Mesendoderm (in vitro differentiated cells): Measurements from ENCODE around the gene VSNL1.

Source experiments
- DNase-seq: peaks from one replicate; pipeline ENCODE4 v3.0.0; 2013
- H2AK5ac ChIP-seq: 2 replicates; pipeline ENCODE4 v1.6.1; 2013; ENCODE audit warnings: low read length, inconsistent platforms
- H2BK120ac ChIP-seq: 2 replicates; pipeline ENCODE4 v1.6.1; 2013; ENCODE audit warnings: low read depth, mild to moderate bottlenecking, low read length, moderate library complexity, mixed read lengths
- H2BK15ac ChIP-seq: replicated peaks from 2 replicates; pipeline ENCODE4 v1.6.1; 2013; ENCODE audit warnings: low read depth, mild to moderate bottlenecking, moderate library complexity
- H2BK5ac ChIP-seq: 2 replicates; pipeline ENCODE4 v1.6.1; 2013; ENCODE audit warnings: low read length, inconsistent platforms
- H3K18ac ChIP-seq: 2 replicates; pipeline ENCODE4 v1.6.1; 2013; ENCODE audit warnings: mild to moderate bottlenecking, low read length, mixed read lengths
- H3K23ac ChIP-seq: one replicate; pipeline ENCODE4 v1.6.1; 2013; ENCODE audit warnings: low read length
- H3K27ac ChIP-seq: 2 replicates; pipeline ENCODE4 v1.5.1; 2013; ENCODE audit warnings: low read depth, mild to moderate bottlenecking, inconsistent platforms, low read length, moderate library complexity
- H3K27me3 ChIP-seq: 2 replicates; pipeline ENCODE4 v1.6.1; 2013; ENCODE audit warnings: low read length, control low read depth, mild to moderate bottlenecking, inconsistent platforms; ENCODE audit not compliant: insufficient read depth, poor library complexity
- H3K36me3 ChIP-seq: 2 replicates; pipeline ENCODE4 v1.6.1; 2013; ENCODE audit warnings: low read length, inconsistent platforms; ENCODE audit not compliant: control insufficient read depth, insufficient read depth
- H3K4ac ChIP-seq: one replicate; pipeline ENCODE4 v1.6.1; 2013; ENCODE audit warnings: low read depth, mild to moderate bottlenecking, low read length, moderate library complexity
- H3K4me1 ChIP-seq: 2 replicates; pipeline ENCODE4 v1.6.1; 2013; ENCODE audit warnings: low read depth, low read length, inconsistent platforms; ENCODE audit not compliant: control insufficient read depth
- H3K4me2 ChIP-seq: 2 replicates; pipeline ENCODE4 v1.6.1; 2013; ENCODE audit warnings: low read length
- H3K4me3 ChIP-seq: 2 replicates; pipeline ENCODE4 v1.5.1; 2013; ENCODE audit warnings: mild to moderate bottlenecking, low read length
- H3K56ac ChIP-seq: one replicate; pipeline ENCODE4 v1.6.1; 2013; ENCODE audit warnings: low read length
- H3K79me1 ChIP-seq: 2 replicates; pipeline ENCODE4 v1.6.1; 2013; ENCODE audit warnings: low read length, inconsistent platforms
- H3K79me2 ChIP-seq: 2 replicates; pipeline ENCODE4 v1.6.1; 2013; ENCODE audit warnings: mild to moderate bottlenecking, low read length; ENCODE audit not compliant: control insufficient read depth, insufficient read depth
- H3K9ac ChIP-seq: 2 replicates; pipeline ENCODE4 v1.6.1; 2013; ENCODE audit warnings: low read length, inconsistent platforms
- H4K5ac ChIP-seq: one replicate; pipeline ENCODE4 v1.6.1; 2013; ENCODE audit warnings: low read length
- H4K8ac ChIP-seq: one replicate; pipeline ENCODE4 v1.6.1; 2013; ENCODE audit warnings: low read depth, mild to moderate bottlenecking, control low read depth, low read length, moderate library complexity
- WGBS: extraction: QIAGEN DNeasy Blood & Tissue Kit; methylation state at CpG from one replicate; pipeline ENCODE4 v1.1.7; 2013; ENCODE audit warnings: low lambda C conversion rate, missing lambda C conversion rate; ENCODE audit not compliant: insufficient coverage; ENCODE audit errors: extremely low coverage; 5-methylcytosine and 5-hydroxymethylcytosine counted together

The VSNL1 gene

GRCh38 chr2:17576802-17577201 lies 36.3 kb downstream of the VSNL1 start:
- H3K79me2 ChIP-seq: no peaks in the 10 kb centered on the region
- H2BK5ac ChIP-seq: no peak overlapping the region
- H3K36me3 ChIP-seq: no peaks in the 10 kb centered on the region
- H3K27me3 ChIP-seq: no peaks in the 10 kb centered on the region
- no peaks in the 10 kb centered on the region for H3K79me1 ChIP-seq
- H3K4me3 ChIP-seq: no peak overlapping the region
- no peak overlapping the region for H3K4me2 ChIP-seq
- no peak overlapping the region for H3K4ac ChIP-seq
- no peak overlapping the region for H4K5ac ChIP-seq
- H3K18ac ChIP-seq: no peak overlapping the region
- H3K27ac ChIP-seq: no peak overlapping the region
- no peak overlapping the region for H3K23ac ChIP-seq
- H2AK5ac ChIP-seq: no peak overlapping the region
- no peak for DNase-seq
- no CpG with 5 or more reads among the region's 1 CpG for whole genome bisulfite sequencing
- H3K56ac ChIP-seq: no peak overlapping the region
- H2BK120ac ChIP-seq: no peak overlapping the region
- peaks cover 17% of the 10 kb centered on the region for H3K4me1 ChIP-seq
- no peak overlapping the region for H4K8ac ChIP-seq
- no peak overlapping the region for H2BK15ac ChIP-seq
- H3K9ac ChIP-seq: no peak overlapping the region

GRCh38 chr2:17578466-17578928 lies 38.0 kb downstream of the VSNL1 start:
- no peaks in the 10 kb centered on the region for H3K27me3 ChIP-seq
- H3K4me1 ChIP-seq: peaks cover 17% of the 10 kb centered on the region
- no peaks in the 10 kb centered on the region for H3K79me2 ChIP-seq
- no peak overlapping the region for H3K4me2 ChIP-seq
- no peaks in the 10 kb centered on the region for H3K36me3 ChIP-seq
- H2AK5ac ChIP-seq: peak overlapping the region; percentile 56
- no peak overlapping the region for H4K5ac ChIP-seq
- no peak overlapping the region for H3K9ac ChIP-seq
- H3K4ac ChIP-seq: no peak overlapping the region
- no peaks in the 10 kb centered on the region for H3K79me1 ChIP-seq
- H2BK120ac ChIP-seq: no peak overlapping the region
- no peak overlapping the region for H3K23ac ChIP-seq
- no peak overlapping the region for H2BK15ac ChIP-seq
- H3K56ac ChIP-seq: no peak overlapping the region
- H3K18ac ChIP-seq: no peak overlapping the region
- H4K8ac ChIP-seq: no peak overlapping the region
- H3K4me3 ChIP-seq: no peak overlapping the region
- H2BK5ac ChIP-seq: no peak overlapping the region
- DNase-seq: peak; percentile 85
- H3K27ac ChIP-seq: no peak overlapping the region
- WGBS: no CpG with 5 or more reads among the region's 5 CpGs

- Histone ChIP-seq H3K9ac (no peak overlapping the region), H3K4me2 (no peak overlapping the region), H2BK15ac (no peak overlapping the region), H3K4me1 (peaks cover 14% of the 10 kb centered on the region), H4K8ac (no peak overlapping the region), H3K27ac (no peak overlapping the region), H2BK5ac (no peak overlapping the region), H4K5ac (no peak overlapping the region), H3K18ac (no peak overlapping the region), H2AK5ac (no peak overlapping the region), H3K23ac (no peak overlapping the region), H3K4ac (no peak overlapping the region), H3K36me3 (no peaks in the 10 kb centered on the region), H3K4me3 (no peak overlapping the region), H3K79me1 (no peaks in the 10 kb centered on the region), H3K27me3 (no peaks in the 10 kb centered on the region), H3K56ac (no peak overlapping the region), H3K79me2 (no peaks in the 10 kb centered on the region), H2BK120ac (no peak overlapping the region)
- peak; percentile 87 for DNase-seq
- WGBS: no CpG with 5 or more reads among the region's 3 CpGs
Measured at GRCh38 chr2:17579605-17580318, 39.3 kb downstream of the VSNL1 start.

DNA sequence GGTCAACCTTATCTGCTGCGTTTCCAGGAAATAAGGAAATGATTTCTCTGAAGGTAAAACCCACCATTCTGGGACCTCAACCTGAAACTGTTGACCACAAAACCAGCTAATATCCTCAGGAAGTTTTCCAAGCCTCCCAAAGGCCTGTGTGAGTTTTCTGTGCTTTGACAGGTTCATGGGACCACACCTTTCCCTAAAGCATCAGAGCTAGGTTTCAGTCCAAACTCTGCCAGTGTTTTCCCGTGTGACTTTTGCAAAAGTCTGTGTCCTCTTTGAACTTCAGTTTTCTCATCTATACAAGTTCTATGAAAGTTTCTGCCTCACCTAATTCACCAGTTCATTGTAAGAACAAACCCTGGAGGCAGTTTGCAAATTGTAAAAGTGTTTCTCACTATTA lies 39.8 kb downstream of the VSNL1 start:
- H2BK5ac ChIP-seq: no peak overlapping the region
- no peak overlapping the region for H4K5ac ChIP-seq
- H3K23ac ChIP-seq: no peak overlapping the region
- no peak overlapping the region for H2BK15ac ChIP-seq
- DNase-seq: no peak
- no peak overlapping the region for H3K27ac ChIP-seq
- no peaks in the 10 kb centered on the region for H3K36me3 ChIP-seq
- no peaks in the 10 kb centered on the region for H3K79me1 ChIP-seq
- no peak overlapping the region for H3K4me2 ChIP-seq
- no peaks in the 10 kb centered on the region for H3K27me3 ChIP-seq
- H4K8ac ChIP-seq: no peak overlapping the region
- no peak overlapping the region for H3K4ac ChIP-seq
- H3K79me2 ChIP-seq: no peaks in the 10 kb centered on the region
- H3K9ac ChIP-seq: no peak overlapping the region
- no peak overlapping the region for H3K4me3 ChIP-seq
- no peak overlapping the region for H3K56ac ChIP-seq
- H2AK5ac ChIP-seq: no peak overlapping the region
- peaks cover 14% of the 10 kb centered on the region for H3K4me1 ChIP-seq
- no peak overlapping the region for H2BK120ac ChIP-seq
- no CpG with 5 or more reads among the region's 2 CpGs for WGBS
- H3K18ac ChIP-seq: no peak overlapping the region

DNA sequence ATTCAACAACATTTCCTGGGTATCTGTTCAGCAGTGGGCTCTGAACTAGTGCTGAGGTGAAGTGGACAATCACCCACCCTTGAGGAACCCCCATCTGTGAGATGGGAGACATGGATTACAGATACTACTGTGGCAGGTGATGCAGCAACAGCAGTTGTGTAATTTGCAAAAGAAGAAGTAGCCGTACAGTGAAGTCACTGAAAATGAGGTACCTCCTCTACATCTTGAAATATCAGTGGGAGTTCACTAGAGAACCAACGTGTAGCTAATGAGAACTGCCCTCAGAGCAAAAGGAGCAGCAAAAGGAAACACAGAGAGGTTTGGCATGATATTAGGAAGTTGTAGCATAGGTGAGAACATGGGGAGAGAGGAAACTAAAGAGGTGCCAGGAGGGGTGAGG lies 41.3 kb downstream of the VSNL1 start:
- H3K36me3 ChIP-seq: no peaks in the 10 kb centered on the region
- no peak overlapping the region for H3K56ac ChIP-seq
- no CpG with 5 or more reads among the region's 2 CpGs for WGBS
- no peak overlapping the region for H2AK5ac ChIP-seq
- no peak overlapping the region for H3K4me3 ChIP-seq
- H2BK120ac ChIP-seq: no peak overlapping the region
- no peak overlapping the region for H3K4ac ChIP-seq
- no peak overlapping the region for H3K27ac ChIP-seq
- H3K4me1 ChIP-seq: peaks cover 14% of the 10 kb centered on the region
- no peak overlapping the region for H2BK15ac ChIP-seq
- no peak overlapping the region for H4K8ac ChIP-seq
- DNase-seq: no peak
- H3K18ac ChIP-seq: no peak overlapping the region
- no peaks in the 10 kb centered on the region for H3K79me1 ChIP-seq
- no peak overlapping the region for H3K23ac ChIP-seq
- no peaks in the 10 kb centered on the region for H3K79me2 ChIP-seq
- no peak overlapping the region for H2BK5ac ChIP-seq
- no peak overlapping the region for H3K9ac ChIP-seq
- no peak overlapping the region for H4K5ac ChIP-seq
- no peak overlapping the region for H3K4me2 ChIP-seq
- H3K27me3 ChIP-seq: no peaks in the 10 kb centered on the region

GRCh38 chr2:17583166-17583565 lies 42.7 kb downstream of the VSNL1 start:
- H4K8ac ChIP-seq: no peak overlapping the region
- no peaks in the 10 kb centered on the region for H3K79me1 ChIP-seq
- no peak overlapping the region for H2BK15ac ChIP-seq
- no peak overlapping the region for H2BK120ac ChIP-seq
- H3K23ac ChIP-seq: no peak overlapping the region
- no peak overlapping the region for H3K4me2 ChIP-seq
- no peak overlapping the region for H3K4me3 ChIP-seq
- H3K79me2 ChIP-seq: no peaks in the 10 kb centered on the region
- H3K27ac ChIP-seq: no peak overlapping the region
- no peak for DNase-seq
- no peak overlapping the region for H2AK5ac ChIP-seq
- no peaks in the 10 kb centered on the region for H3K36me3 ChIP-seq
- peaks cover 13% of the 10 kb centered on the region for H3K4me1 ChIP-seq
- H2BK5ac ChIP-seq: no peak overlapping the region
- H4K5ac ChIP-seq: no peak overlapping the region
- no peak overlapping the region for H3K56ac ChIP-seq
- no peak overlapping the region for H3K18ac ChIP-seq
- H3K27me3 ChIP-seq: no peaks in the 10 kb centered on the region
- no peak overlapping the region for H3K4ac ChIP-seq
- no peak overlapping the region for H3K9ac ChIP-seq
- no CpG with 5 or more reads among the region's 2 CpGs for WGBS
